ENCODE results near the gene RAD23B. TPM values are rescaled to one million over a fixed set of nuclear protein-coding genes. Genes with fewer than 3 reads are reported as not detected.

RAD23B gene
- total RNA-seq: 100 to 1,000 TPM; 104 to 106 TPM

GRCh38 chr9:107282759-107283622, at the start of gene RAD23B:
Gene RAD23B (plus strand): TSS chr9:107283279. CDS start chr9:107283630, 351 bp downstream.
- no peaks in the 10 kb centered on the region for H3K9me3 Mint-ChIP-seq (ENCODE audit: insufficient read depth)
- POLR2A ChIA-PET: interaction anchor here (1.0 to 1.5 kb wide), 9 partner anchors 14 to 62 kb away, joined by 3 to 10 read pairs (median 4); no protein-coding TSS in a partner anchor
- DNase-seq: peak; percentile 97
- peak within 1 kb of the TSS; percentile 92 for H3K27ac Mint-ChIP-seq
- H3K4me1 Mint-ChIP-seq (ENCODE audit: low read depth): peaks cover 43% of the 10 kb centered on the region
- CTCF ChIA-PET: interaction anchor here (0.8 to 4.0 kb wide), 4 partner anchors 10 to 58 kb away, joined by 3 to 26 read pairs (median 4); no protein-coding TSS in a partner anchor
- ATAC-seq: peak; percentile 92
- H3K4me3 Mint-ChIP-seq: peak within 1 kb of the TSS; percentile 92
- peaks cover 24% of the 10 kb centered on the region for H3K36me3 Mint-ChIP-seq (ENCODE audit: low read depth)
- H3K27me3 Mint-ChIP-seq (ENCODE audit: low read depth): no peaks in the 10 kb centered on the region

GRCh38 chr9:107235765-107236442, 47.2 kb upstream of the RAD23B start:
- Mint-ChIP-seq H3K4me3 (no peak overlapping the region), H3K4me1 (ENCODE audit: low read depth) (no peaks in the 10 kb centered on the region), H3K27ac (no peak overlapping the region), H3K9me3 (ENCODE audit: insufficient read depth) (no peaks in the 10 kb centered on the region), H3K36me3 (ENCODE audit: low read depth) (no peaks in the 10 kb centered on the region), H3K27me3 (ENCODE audit: low read depth) (peaks cover 23% of the 10 kb centered on the region)
- no peak for DNase-seq
- ATAC-seq: no peak
- POLR2A ChIA-PET: no interaction called here
- CTCF ChIA-PET: interaction anchor here (2.2 kb wide), 1 partner anchor 105 kb away, joined by 5 read pairs; no protein-coding TSS in a partner anchor

GRCh38 chr9:107237873-107238272, 45.2 kb upstream of the RAD23B start:
- Mint-ChIP-seq H3K4me3 (no peak overlapping the region), H3K4me1 (ENCODE audit: low read depth) (peaks cover 2% of the 10 kb centered on the region), H3K9me3 (ENCODE audit: insufficient read depth) (no peaks in the 10 kb centered on the region), H3K27ac (no peak overlapping the region), H3K36me3 (ENCODE audit: low read depth) (no peaks in the 10 kb centered on the region), H3K27me3 (ENCODE audit: low read depth) (peaks cover 10% of the 10 kb centered on the region)
- CTCF ChIA-PET: interaction anchor here (1.0 to 1.4 kb wide), 3 partner anchors 10 to 103 kb away, joined by 3 to 4 read pairs (median 4); no protein-coding TSS in a partner anchor
- POLR2A ChIA-PET: no interaction called here
- DNase-seq (no peak), ATAC-seq (no peak)

- ATAC-seq (no peak), DNase-seq (no peak)
- no peak overlapping the region for H3K4me3 Mint-ChIP-seq
- ChIA-PET CTCF (interaction anchor here (0.7 to 3.4 kb wide), 5 partner anchors 9 to 106 kb away, joined by 3 to 15 read pairs (median 3); no protein-coding TSS in a partner anchor), POLR2A (no interaction called here)
- no peak overlapping the region for H3K27ac Mint-ChIP-seq
- H3K9me3 Mint-ChIP-seq (ENCODE audit: insufficient read depth): no peaks in the 10 kb centered on the region
- peaks cover 11% of the 10 kb centered on the region for H3K4me1 Mint-ChIP-seq (ENCODE audit: low read depth)
- H3K36me3 Mint-ChIP-seq (ENCODE audit: low read depth): no peaks in the 10 kb centered on the region
- H3K27me3 Mint-ChIP-seq (ENCODE audit: low read depth): peaks cover 7% of the 10 kb centered on the region
Observed at GRCh38 chr9:107239474-107239873, 43.6 kb upstream of the RAD23B start.

GRCh38 chr9:107240260-107240659, 42.8 kb upstream of the RAD23B start:
- H3K27me3 Mint-ChIP-seq (ENCODE audit: low read depth): peaks cover 7% of the 10 kb centered on the region
- H3K27ac Mint-ChIP-seq: no peak overlapping the region
- no peak for DNase-seq
- no peak overlapping the region for H3K4me3 Mint-ChIP-seq
- ATAC-seq: no peak
- H3K36me3 Mint-ChIP-seq (ENCODE audit: low read depth): no peaks in the 10 kb centered on the region
- peaks cover 11% of the 10 kb centered on the region for H3K4me1 Mint-ChIP-seq (ENCODE audit: low read depth)
- ChIA-PET POLR2A (no interaction called here), CTCF (interaction anchor here (1.2 to 3.4 kb wide), 3 partner anchors 18 to 101 kb away, joined by 3 to 15 read pairs (median 3); no protein-coding TSS in a partner anchor)
- no peaks in the 10 kb centered on the region for H3K9me3 Mint-ChIP-seq (ENCODE audit: insufficient read depth)

- Mint-ChIP-seq H3K27me3 (ENCODE audit: low read depth) (peaks cover 2% of the 10 kb centered on the region), H3K27ac (no peak overlapping the region), H3K4me1 (ENCODE audit: low read depth) (peaks cover 24% of the 10 kb centered on the region), H3K4me3 (no peak overlapping the region), H3K36me3 (ENCODE audit: low read depth) (no peaks in the 10 kb centered on the region), H3K9me3 (ENCODE audit: insufficient read depth) (no peaks in the 10 kb centered on the region)
- CTCF ChIA-PET: interaction anchor here (1.1 to 3.4 kb wide), 2 partner anchors 99 kb away, joined by 6 to 15 read pairs; no protein-coding TSS in a partner anchor
- no peak for ATAC-seq
- POLR2A ChIA-PET: interaction anchor here (1.4 kb wide), 1 partner anchor 41 kb away, joined by 4 read pairs; the partner anchor contains the start of gene RAD23B
- no peak for DNase-seq
Observed at GRCh38 chr9:107242073-107243030, 40.7 kb upstream of the RAD23B start.

GRCh38 chr9:107243742-107244141, 39.3 kb upstream of the RAD23B start:
- H3K9me3 Mint-ChIP-seq (ENCODE audit: insufficient read depth): no peaks in the 10 kb centered on the region
- peaks cover 24% of the 10 kb centered on the region for H3K4me1 Mint-ChIP-seq (ENCODE audit: low read depth)
- H3K27ac Mint-ChIP-seq: no peak overlapping the region
- ChIA-PET POLR2A (no interaction called here), CTCF (interaction anchor here (1.1 kb wide), 1 partner anchor 98 kb away, joined by 6 read pairs; no protein-coding TSS in a partner anchor)
- no peaks in the 10 kb centered on the region for H3K36me3 Mint-ChIP-seq (ENCODE audit: low read depth)
- DNase-seq: peak; percentile 36
- H3K27me3 Mint-ChIP-seq (ENCODE audit: low read depth): no peaks in the 10 kb centered on the region
- H3K4me3 Mint-ChIP-seq: no peak overlapping the region
- peak; percentile 57 for ATAC-seq

- H3K27me3 Mint-ChIP-seq (ENCODE audit: low read depth): no peaks in the 10 kb centered on the region
- no peaks in the 10 kb centered on the region for H3K36me3 Mint-ChIP-seq (ENCODE audit: low read depth)
- ATAC-seq (peak; percentile 81), DNase-seq (peak; percentile 42)
- CTCF ChIA-PET: no interaction called here
- peaks cover 24% of the 10 kb centered on the region for H3K4me1 Mint-ChIP-seq (ENCODE audit: low read depth)
- H3K9me3 Mint-ChIP-seq (ENCODE audit: insufficient read depth): no peaks in the 10 kb centered on the region
- POLR2A ChIA-PET: interaction anchor here (0.7 kb wide), 1 partner anchor 36 kb away, joined by 4 read pairs; the partner anchor contains the start of gene RAD23B
- peak overlapping the region; percentile 64 for H3K27ac Mint-ChIP-seq
- H3K4me3 Mint-ChIP-seq: no peak overlapping the region
Observed at GRCh38 chr9:107246259-107247254, 36.5 kb upstream of the RAD23B start.

- Mint-ChIP-seq H3K27ac (no peak overlapping the region), H3K27me3 (ENCODE audit: low read depth) (peaks cover 7% of the 10 kb centered on the region), H3K36me3 (ENCODE audit: low read depth) (no peaks in the 10 kb centered on the region), H3K9me3 (ENCODE audit: insufficient read depth) (no peaks in the 10 kb centered on the region), H3K4me3 (no peak overlapping the region), H3K4me1 (ENCODE audit: low read depth) (peaks cover 19% of the 10 kb centered on the region)
- ChIA-PET POLR2A (interaction anchor here (0.7 kb wide), 1 partner anchor 54 kb away, joined by 3 read pairs; no protein-coding TSS in a partner anchor), CTCF (no interaction called here)
- ATAC-seq (no peak), DNase-seq (no peak)
Observed at GRCh38 chr9:107248714-107249113, 34.4 kb upstream of the RAD23B start.

- DNase-seq (no peak), ATAC-seq (no peak)
- Mint-ChIP-seq H3K27ac (no peak overlapping the region), H3K9me3 (ENCODE audit: insufficient read depth) (no peaks in the 10 kb centered on the region), H3K27me3 (ENCODE audit: low read depth) (peaks cover 10% of the 10 kb centered on the region), H3K4me1 (ENCODE audit: low read depth) (peaks cover 15% of the 10 kb centered on the region), H3K4me3 (no peak overlapping the region), H3K36me3 (ENCODE audit: low read depth) (no peaks in the 10 kb centered on the region)
- CTCF ChIA-PET: no interaction called here
- POLR2A ChIA-PET: no interaction called here
Observed at GRCh38 chr9:107249131-107249533, 33.9 kb upstream of the RAD23B start.

Data from activated CD8-positive, alpha-beta T cell treated with anti-CD3 and anti-CD28 coated beads, Interleukin-2, amount 10 ng/mL, durations not matched to agents 7 days and 5 days (primary cell).